K562 (cell line): ENCODE data around the gene EXOC4. TPM values are rescaled to one million over a fixed set of nuclear protein-coding genes. Genes with fewer than 3 reads are reported as not detected.

Experiments
- ARID1B ChIP-seq: fragments of 450-650 bp; IDR thresholded peaks from 2 replicates; pipeline ENCODE4 v1.6.1; 2016; ENCODE audit warnings: antibody characterized with exemption, mild to moderate bottlenecking, inconsistent platforms
- BCOR ChIP-seq: fragments of 450-650 bp; IDR thresholded peaks from 2 replicates; pipeline ENCODE4 v1.6.1; 2016
- BRCA1 ChIP-seq, 2 experiments: fragments of 450-650 bp in 1 of 2; sonication (generic) in 1 of 2; formaldehyde crosslinking in 1 of 2; IDR thresholded peaks; 2 replicates each; pipeline versions ENCODE4 v1.5.0 to v1.6.1; 2017 to 2020; ENCODE audit warnings: mild to moderate bottlenecking in 1 of 2, missing genetic modification reagents in 1 of 2
- CBFA2T2 ChIP-seq: fragments of 450-650 bp; conservative IDR thresholded peaks from 2 replicates; pipeline ENCODE4 v1.6.1; 2017; ENCODE audit warnings: mild to moderate bottlenecking
- CBFA2T3 ChIP-seq: fragments of 450-650 bp; IDR thresholded peaks from 2 replicates; pipeline ENCODE4 v1.6.1; 2017
- CREM ChIP-seq: IDR thresholded peaks from 2 replicates; pipeline ENCODE4 v1.6.1; 2014; ENCODE audit warnings: antibody characterized with exemption, low read depth
- FOXK2 ChIP-seq, 2 experiments: fragments of 450-650 bp; IDR thresholded peaks in 1 of 2; conservative IDR thresholded peaks in 1 of 2; 2 replicates each; pipeline ENCODE4 v1.6.1; 2016; ENCODE audit warnings: low read depth in 2 of 2, mild to moderate bottlenecking in 1 of 2
- HDAC1 ChIP-seq, 2 experiments: fragments of 450-650 bp; IDR thresholded peaks; 2 replicates each; pipeline ENCODE4 v1.6.1; 2016 to 2017; ENCODE audit warnings: inconsistent platforms in 1 of 2, mild to moderate bottlenecking in 1 of 2, moderate library complexity in 1 of 2
- HLTF ChIP-seq: fragments of 450-650 bp; IDR thresholded peaks from 2 replicates; pipeline ENCODE4 v1.6.1; 2016
- L3MBTL2 ChIP-seq: fragments of 450-650 bp; IDR thresholded peaks from 2 replicates; pipeline ENCODE4 v1.6.1; 2016; ENCODE audit warnings: mild to moderate bottlenecking, moderate library complexity
- MAFK ChIP-seq: IDR thresholded peaks from 2 replicates; pipeline ENCODE4 v1.6.1; 2011; ENCODE audit warnings: low read length, improper control_type of control experiment
- NCOR1 ChIP-seq: fragments of 450-650 bp; IDR thresholded peaks from 2 replicates; pipeline ENCODE4 v1.6.1; 2016; ENCODE audit warnings: mild to moderate bottlenecking, moderate library complexity
- PTRF ChIP-seq: fragments of 450-650 bp; IDR thresholded peaks from 2 replicates; pipeline ENCODE4 v1.6.1; 2016; ENCODE audit warnings: mild to moderate bottlenecking, missing genetic modification characterization, missing compliant biosample characterization
- RHOXF2B ChIP-seq: fragments of 250-450 bp; sonication (Bioruptor Pico); conservative IDR thresholded peaks from 2 replicates; pipeline ENCODE4 v1.5.1; 2021
- SMARCA4 ChIP-seq: fragments of 450-650 bp; IDR thresholded peaks from 2 replicates; pipeline ENCODE4 v1.6.1; 2016
- SMARCA5 ChIP-seq: fragments of 450-650 bp; IDR thresholded peaks from 2 replicates; pipeline ENCODE4 v1.6.1; 2016
- TCF3 ChIP-seq: sonication (generic); formaldehyde crosslinking; IDR thresholded peaks from 2 replicates; pipeline ENCODE4 v1.4.0; 2020; ENCODE audit warnings: mild to moderate bottlenecking, missing genetic modification reagents
- ZFP36 ChIP-seq: fragments of 150-350 bp; IDR thresholded peaks from 2 replicates; pipeline ENCODE4 v1.6.1; 2018; ENCODE audit warnings: low read length, low read depth; ENCODE audit not compliant: partially characterized antibody
- ZNF217 ChIP-seq: sonication (generic); formaldehyde crosslinking; IDR thresholded peaks from 2 replicates; pipeline ENCODE4 v1.8.0; 2022; ENCODE audit warnings: mild to moderate bottlenecking, missing genetic modification reagents
- ZNF24 ChIP-seq: fragments of 450-650 bp; IDR thresholded peaks from 2 replicates; pipeline ENCODE4 v1.6.1; 2016
- polyA plus RNA-seq, 8 experiments: library from polyadenylated mRNA; depleted of rRNA in 4 of 8; stranded (reverse) in 5 of 8; unstranded in 3 of 8; fragments of >200 nt; fragmentation: Nextera tagmentation in 2 of 8; fragmentation: Illumina TruSeq in 1 of 8; extraction: Ambion mirVana in 2 of 8; extraction: Trizol in 1 of 8; gene quantifications; 2 replicates each; pipeline versions ENCODE4 v1.2.1 to v1.2.3, GENCODE V29; 2011 to 2014; ENCODE audit warnings: inconsistent platforms in 1 of 8, missing spikeins in 1 of 8
- total RNA-seq, 7 experiments: library from RNA; depleted of rRNA in 6 of 7; stranded (reverse); fragments of >200 nt in 6 of 7; fragmentation: Illumina TruSeq in 2 of 7; extraction: Trizol in 2 of 7; gene quantifications; 2 replicates each; pipeline versions ENCODE4 v1.2.1 to v1.2.3, GENCODE V29; 2011 to 2021; ENCODE audit warnings: low replicate concordance in 1 of 7
- TF ChIP-seq, protein P1 (sequence below): sonication (generic); formaldehyde crosslinking; IDR thresholded peaks from 2 replicates; pipeline ENCODE4 v1.8.1; 2023; ENCODE audit warnings: mild to moderate bottlenecking, missing genetic modification reagents
- TF ChIP-seq, protein P2 (sequence below): fragments of 450-650 bp; IDR thresholded peaks from 2 replicates; pipeline ENCODE4 v1.6.1; 2016; ENCODE audit warnings: mild to moderate bottlenecking
- TF ChIP-seq, protein P3 (sequence below): fragments of 450-650 bp; IDR thresholded peaks from one replicate; pipeline ENCODE4 v1.6.1; 2018; ENCODE audit warnings: mild to moderate bottlenecking, moderate library complexity; ENCODE audit not compliant: partially characterized antibody
- TF ChIP-seq, protein P4 (sequence below): fragments of 450-650 bp; IDR thresholded peaks from 2 replicates; pipeline ENCODE4 v1.7.0; 2016; ENCODE audit warnings: borderline replicate concordance

The EXOC4 gene
- total and polyA plus RNA-seq, 9 of the 15 experiments (the other 6 are each of a cell fraction or from before 2014, with no cell fraction given) = 18.5 to 73.1 (median 46.6) TPM

DNA sequence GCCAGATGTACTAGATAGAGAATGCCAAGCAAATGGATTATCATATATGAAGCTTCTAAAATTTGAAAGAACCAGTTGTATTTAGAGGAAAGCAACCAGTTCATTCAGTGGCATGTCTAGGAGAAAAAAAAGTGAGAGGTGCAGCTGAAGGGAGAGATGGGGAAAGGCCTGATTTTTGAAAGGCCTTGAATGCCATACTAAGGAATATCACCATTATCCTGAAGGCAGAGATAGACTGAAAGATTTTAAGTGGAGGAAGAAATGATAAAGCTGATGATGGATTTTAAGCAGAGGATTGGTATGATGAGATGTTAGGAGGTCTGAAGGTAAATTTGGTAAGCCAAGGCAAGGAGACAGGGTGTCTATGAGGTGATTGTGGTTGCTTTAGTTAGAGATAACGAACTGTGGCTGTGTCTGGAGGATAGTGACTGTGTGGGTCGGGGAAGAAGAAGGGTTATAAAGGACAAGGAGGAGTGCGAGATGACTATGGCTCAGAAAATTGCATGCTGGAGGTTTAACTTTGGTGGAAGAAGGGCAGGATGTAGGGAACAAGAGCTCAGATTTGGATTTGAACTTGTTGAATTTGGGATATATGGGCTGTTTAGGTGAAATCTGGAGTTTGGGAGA lies 330.8 kb downstream of the EXOC4 start (continued):
- TF ChIP-seq, protein P1, sequence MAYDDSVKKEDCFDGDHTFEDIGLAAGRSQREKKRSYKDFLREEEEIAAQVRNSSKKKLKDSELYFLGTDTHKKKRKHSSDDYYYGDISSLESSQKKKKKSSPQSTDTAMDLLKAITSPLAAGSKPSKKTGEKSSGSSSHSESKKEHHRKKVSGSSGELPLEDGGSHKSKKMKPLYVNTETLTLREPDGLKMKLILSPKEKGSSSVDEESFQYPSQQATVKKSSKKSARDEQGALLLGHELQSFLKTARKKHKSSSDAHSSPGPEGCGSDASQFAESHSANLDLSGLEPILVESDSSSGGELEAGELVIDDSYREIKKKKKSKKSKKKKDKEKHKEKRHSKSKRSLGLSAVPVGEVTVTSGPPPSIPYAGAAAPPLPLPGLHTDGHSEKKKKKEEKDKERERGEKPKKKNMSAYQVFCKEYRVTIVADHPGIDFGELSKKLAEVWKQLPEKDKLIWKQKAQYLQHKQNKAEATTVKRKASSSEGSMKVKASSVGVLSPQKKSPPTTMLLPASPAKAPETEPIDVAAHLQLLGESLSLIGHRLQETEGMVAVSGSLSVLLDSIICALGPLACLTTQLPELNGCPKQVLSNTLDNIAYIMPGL (CRISPR knock-in tag) = no peak
- TF ChIP-seq L3MBTL2 (0 out of 2 replicates have a peak, but pooled peaks have one; percentile 12), TCF3 (peak; percentile 50), NCOR1 (peak; percentile 14; the same call in 1 of the 2 replicates), BCOR (0 out of 2 replicates have a peak, but pooled peaks have one; percentile 20), CBFA2T2 (0 out of 2 replicates have a peak, but pooled peaks have one; percentile 6), SMARCA5 (peak; percentile 35; the same call in 1 of the 2 replicates), HLTF (no peak), SMARCA4 (peak; percentile 46; the same call in 1 of the 2 replicates), FOXK2 (conservative IDR thresholded peaks at IDR 0.05 in 1 of 2, IDR thresholded peaks at IDR 0.05 in 1 of 2; ENCODE audit: low read depth in 2 of 2) (no peak), PTRF (tag) (no peak), BRCA1 (IDR thresholded peaks at IDR 0.05) (no peak), BRCA1 (CRISPR knock-in tag; IDR thresholded peaks at IDR 0.05) (no peak), CBFA2T3 (peak; percentile 43), ARID1B (peak; percentile 75), RHOXF2B (CRISPR knock-in tag) (no peak), ZNF24 (no peak), ZNF217 (CRISPR knock-in tag) (no peak), HDAC1 (IDR thresholded peaks at IDR 0.05) (peak in 1 of 2 experiments; percentile 38; a peak in 1 of 4 replicates), MAFK (no peak), CREM (no peak), ZFP36 (no peak)
- TF ChIP-seq, protein P2, sequence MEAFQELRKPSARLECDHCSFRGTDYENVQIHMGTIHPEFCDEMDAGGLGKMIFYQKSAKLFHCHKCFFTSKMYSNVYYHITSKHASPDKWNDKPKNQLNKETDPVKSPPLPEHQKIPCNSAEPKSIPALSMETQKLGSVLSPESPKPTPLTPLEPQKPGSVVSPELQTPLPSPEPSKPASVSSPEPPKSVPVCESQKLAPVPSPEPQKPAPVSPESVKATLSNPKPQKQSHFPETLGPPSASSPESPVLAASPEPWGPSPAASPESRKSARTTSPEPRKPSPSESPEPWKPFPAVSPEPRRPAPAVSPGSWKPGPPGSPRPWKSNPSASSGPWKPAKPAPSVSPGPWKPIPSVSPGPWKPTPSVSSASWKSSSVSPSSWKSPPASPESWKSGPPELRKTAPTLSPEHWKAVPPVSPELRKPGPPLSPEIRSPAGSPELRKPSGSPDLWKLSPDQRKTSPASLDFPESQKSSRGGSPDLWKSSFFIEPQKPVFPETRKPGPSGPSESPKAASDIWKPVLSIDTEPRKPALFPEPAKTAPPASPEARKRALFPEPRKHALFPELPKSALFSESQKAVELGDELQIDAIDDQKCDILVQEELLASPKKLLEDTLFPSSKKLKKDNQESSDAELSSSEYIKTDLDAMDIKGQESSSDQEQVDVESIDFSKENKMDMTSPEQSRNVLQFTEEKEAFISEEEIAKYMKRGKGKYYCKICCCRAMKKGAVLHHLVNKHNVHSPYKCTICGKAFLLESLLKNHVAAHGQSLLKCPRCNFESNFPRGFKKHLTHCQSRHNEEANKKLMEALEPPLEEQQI = no peak
- TF ChIP-seq, protein P3, sequence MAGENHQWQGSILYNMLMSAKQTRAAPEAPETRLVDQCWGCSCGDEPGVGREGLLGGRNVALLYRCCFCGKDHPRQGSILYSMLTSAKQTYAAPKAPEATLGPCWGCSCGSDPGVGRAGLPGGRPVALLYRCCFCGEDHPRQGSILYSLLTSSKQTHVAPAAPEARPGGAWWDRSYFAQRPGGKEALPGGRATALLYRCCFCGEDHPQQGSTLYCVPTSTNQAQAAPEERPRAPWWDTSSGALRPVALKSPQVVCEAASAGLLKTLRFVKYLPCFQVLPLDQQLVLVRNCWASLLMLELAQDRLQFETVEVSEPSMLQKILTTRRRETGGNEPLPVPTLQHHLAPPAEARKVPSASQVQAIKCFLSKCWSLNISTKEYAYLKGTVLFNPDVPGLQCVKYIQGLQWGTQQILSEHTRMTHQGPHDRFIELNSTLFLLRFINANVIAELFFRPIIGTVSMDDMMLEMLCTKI = no peak
- TF ChIP-seq, protein P4, sequence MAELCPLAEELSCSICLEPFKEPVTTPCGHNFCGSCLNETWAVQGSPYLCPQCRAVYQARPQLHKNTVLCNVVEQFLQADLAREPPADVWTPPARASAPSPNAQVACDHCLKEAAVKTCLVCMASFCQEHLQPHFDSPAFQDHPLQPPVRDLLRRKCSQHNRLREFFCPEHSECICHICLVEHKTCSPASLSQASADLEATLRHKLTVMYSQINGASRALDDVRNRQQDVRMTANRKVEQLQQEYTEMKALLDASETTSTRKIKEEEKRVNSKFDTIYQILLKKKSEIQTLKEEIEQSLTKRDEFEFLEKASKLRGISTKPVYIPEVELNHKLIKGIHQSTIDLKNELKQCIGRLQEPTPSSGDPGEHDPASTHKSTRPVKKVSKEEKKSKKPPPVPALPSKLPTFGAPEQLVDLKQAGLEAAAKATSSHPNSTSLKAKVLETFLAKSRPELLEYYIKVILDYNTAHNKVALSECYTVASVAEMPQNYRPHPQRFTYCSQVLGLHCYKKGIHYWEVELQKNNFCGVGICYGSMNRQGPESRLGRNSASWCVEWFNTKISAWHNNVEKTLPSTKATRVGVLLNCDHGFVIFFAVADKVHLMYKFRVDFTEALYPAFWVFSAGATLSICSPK = 0 out of 2 replicates have a peak, but pooled peaks have one; percentile 27
